ENCODE results near the gene SLC29A1.

- no peak for TF ChIP-seq CTCF (IDR thresholded peaks at IDR 0.05; ENCODE audit: low read depth, low read length)
- no peak for TF ChIP-seq POLR2A (IDR thresholded peaks at IDR 0.05; ENCODE audit: extremely low read depth, insufficient read length)
- TF ChIP-seq MAX (IDR thresholded peaks at IDR 0.05; ENCODE audit: low read depth, low read length): no peak
- no peak for TF ChIP-seq MYC (IDR thresholded peaks at IDR 0.05; ENCODE audit: low read depth, low read length)
Measured at GRCh38 chr6:44180406-44180805, 43.0 kb upstream of the SLC29A1 start.
